GM21423 (cell line): ENCODE results near the gene STAB2.

Source experiments
- ATAC-seq: cut with Tn5 transposase; IDR thresholded peaks from one replicate; pipeline ENCODE4 v1.9.1; 2021; ENCODE audit warnings: mild to moderate bottlenecking, moderate library complexity; ENCODE audit not compliant: unreplicated experiment

Gene STAB2

DNA sequence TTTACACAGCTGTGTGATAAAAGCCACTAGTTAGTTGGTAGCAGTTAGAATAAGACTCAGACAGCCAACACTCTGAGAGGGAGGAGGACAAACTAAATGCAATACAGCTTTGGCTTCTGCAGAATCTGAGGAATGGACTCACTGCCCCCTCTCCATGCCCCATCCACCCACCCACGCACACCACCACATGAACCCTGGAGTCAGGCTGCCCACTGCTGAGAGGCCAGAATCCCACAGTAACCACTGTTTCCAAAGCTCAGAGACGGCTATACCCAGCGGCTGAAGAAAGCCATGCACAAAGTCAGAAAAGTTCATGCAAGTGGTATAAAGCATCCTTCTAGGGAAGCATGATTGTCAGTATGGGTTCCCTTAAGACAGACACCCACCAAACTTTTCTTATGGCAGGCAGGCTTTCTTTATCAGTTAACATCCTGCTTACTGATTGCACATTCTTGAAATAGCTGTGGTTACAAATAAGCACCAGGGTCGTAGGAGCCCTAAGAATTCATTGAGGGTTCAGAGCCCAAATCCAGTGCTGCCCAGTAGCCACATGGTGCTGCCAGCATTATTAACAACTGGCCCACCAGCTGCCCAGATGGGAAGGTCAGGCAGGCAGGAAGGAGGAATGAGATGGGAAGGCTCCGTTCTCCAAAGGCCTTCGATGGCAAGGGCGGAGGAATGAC, 192.5 kb downstream of the STAB2 start:
- ATAC-seq = no peak

- no peak for ATAC-seq
Observed at GRCh38 chr12:103780093-103780440, 193.0 kb downstream of the STAB2 start.

DNA sequence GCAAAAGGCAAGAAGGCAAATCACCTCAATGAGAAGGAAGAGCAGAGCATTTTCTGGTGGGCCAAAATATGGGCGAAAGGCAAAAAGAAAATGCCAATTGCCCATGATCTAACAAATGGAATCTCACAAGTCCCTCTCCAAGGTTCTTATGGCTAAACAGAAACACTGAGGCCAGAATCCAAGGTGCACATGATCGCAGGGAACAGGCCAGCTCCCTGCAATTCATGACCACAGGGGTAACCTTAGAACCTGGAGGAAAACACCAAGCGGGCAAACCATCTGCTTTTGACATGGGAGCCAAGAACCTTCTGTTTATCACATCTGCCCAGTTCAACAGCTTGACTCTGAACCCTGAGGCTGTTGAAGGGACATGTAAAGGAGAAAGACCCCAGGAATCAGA, 193.9 kb downstream of the STAB2 start:
- ATAC-seq = no peak

DNA sequence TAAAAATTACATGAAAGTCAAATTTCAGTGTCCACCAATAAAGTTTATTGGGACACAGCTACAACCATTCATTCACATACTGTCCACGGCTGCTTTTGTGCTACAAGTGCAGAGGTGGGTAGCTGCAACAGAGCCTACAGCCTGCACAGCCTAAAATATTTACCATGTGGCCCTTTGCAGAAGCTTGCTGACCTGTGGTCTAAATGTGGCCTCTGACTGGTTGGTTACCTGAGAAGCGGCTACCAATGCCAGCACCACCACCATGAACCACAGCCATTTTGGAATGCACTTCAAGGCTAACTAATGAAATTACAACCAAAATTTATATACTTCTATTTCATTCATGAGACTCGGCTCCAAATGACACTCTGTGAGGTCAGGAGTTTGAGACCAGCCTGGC, 195.3 kb downstream of the STAB2 start:
- ATAC-seq = no peak

DNA sequence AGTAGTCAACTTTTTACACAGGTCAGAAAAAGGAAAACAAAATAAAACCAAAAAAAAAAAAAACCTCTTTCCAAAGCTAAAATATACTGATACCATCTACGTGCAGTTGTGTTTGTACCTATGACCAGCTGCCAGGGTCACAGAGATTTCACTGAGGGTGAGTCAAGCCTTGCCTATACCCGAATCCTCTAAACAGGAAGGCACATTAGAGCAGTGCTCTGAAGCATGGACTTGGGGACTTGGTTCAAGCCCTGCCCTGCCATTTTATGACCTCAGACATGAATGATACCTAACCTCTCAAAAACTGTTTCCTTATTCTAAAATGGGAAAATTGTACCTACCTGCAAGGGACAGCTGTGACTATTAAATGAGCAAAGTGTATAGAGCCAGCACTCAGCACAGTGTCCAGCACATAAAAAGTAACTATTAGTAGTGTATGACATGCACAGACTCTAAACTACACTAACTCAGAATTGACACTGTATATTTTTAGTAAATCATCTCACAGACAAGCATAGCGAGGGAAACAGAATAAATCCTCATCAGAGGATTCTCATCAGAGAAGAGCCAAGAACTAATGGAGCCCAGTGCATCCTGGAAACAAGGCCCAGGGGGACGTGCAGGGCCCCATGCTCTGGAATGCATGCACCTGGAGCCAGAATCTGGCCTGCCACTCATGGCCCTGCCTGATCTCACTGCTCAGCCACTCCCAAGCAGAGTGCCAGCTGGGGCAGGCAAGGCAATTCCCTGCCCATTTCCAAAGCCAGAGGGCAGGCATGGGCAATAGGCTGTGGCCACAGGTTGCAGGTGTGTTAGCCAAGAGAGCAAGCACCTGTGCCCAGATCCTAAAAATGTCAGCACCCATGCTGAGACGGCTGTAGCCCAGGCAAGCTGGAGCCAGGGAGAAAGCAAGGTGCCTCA, 196.9 kb downstream of the STAB2 start:
- no peak for ATAC-seq

DNA sequence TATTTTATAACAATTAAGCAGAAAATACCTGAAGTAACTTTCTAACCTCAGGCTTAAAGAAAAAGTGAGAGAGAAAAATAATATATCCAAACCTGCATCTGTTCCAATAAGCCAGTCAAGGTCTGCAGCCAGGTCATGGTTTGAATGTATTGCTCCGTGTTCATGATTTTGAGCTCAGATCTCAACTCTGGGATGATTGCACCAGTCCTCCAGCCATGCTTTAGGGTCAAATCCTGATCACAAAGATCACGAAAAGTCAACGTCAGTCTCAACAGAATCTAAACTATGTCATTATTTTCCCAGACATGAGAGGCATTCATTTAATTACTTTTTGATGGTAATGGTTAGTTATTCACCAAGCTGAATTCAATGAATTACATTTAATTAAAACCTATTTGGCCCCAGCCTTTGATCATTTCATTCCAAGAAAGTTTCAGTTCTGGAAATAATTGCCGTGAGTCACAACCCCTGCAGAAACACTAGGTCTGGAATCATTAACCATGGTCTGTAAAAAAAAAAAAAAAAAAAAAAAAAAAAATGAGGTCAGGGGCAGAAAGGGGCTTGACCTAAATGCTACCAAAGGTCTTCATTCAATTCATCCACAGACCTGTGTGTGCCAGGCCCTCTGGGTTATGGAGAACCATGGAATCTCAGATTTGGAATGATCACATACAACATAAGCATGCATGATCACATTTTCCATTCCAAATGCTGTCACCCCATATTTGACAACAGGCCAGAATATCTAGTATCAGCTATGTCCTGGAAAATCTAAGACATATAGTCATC, 198.4 kb downstream of the STAB2 start:
- no peak for ATAC-seq

DNA sequence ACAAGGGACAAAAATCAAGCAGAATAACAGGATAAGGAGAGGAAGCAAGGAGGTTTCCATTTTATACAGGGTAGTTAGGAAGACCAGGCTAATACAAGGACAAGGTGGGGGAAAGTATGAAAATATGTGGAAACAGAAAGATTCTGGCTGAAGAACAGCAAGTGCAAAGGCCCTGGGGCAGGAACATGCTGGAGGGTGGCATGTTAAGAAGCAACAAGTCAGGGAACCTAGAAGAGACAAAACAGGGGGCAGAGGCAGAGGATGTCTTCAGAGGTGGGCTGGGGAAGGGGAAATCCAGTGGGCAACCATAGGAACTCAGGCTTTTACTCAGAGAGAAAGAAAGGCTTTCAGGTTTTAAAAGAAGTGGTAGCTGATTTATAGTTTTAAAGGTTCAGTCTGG, 199.1 kb downstream of the STAB2 start:
- ATAC-seq = no peak

GRCh38 chr12:103791350-103791920, 204.4 kb downstream of the STAB2 start:
- ATAC-seq = no peak

DNA sequence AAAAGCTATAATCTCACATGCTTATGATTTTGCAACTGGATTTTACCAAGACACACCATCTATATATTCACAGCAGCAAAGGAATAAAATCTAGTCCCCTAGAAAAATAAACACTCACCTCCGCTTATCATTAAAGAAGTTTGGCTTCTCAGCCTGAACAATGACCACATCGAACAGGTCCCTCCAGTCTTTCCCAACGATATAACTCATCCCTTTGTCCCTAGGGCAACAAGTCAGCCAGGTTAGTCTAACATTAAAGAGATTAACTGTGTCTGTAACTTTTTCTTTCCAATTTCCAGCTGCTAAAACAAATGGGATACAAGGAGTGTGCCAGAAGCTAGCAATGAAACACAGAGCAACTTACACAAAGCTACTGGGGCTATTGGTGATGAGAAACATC, 206.0 kb downstream of the STAB2 start:
- ATAC-seq = no peak

DNA sequence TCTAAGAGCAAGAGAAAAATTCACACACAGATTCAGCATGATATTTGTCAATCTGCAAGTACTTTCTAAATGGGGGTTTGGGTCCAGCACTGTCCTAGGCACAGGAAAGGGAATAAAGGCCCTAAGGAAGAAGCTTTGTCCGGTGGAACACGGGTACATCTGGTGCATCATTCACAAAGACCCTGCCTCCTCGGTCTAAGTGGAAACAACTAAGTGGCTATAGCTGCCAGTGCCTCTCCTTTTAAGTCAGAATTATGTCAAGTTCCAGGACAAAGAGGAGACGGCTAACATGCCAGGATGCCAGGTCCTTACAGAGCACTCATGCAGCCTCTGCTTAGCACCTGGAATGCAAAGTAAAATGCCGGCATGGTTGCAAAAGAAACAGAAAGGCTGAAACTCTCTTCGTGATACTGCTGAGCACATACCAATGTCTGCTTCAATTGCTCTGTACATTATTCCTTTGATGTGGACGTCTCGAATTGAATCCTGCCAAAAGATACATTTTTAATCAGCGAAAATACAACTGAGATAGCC, 206.5 kb downstream of the STAB2 start:
- no peak for ATAC-seq

- no peak for ATAC-seq
Observed at GRCh38 chr12:103794309-103795213, 207.5 kb downstream of the STAB2 start.

DNA sequence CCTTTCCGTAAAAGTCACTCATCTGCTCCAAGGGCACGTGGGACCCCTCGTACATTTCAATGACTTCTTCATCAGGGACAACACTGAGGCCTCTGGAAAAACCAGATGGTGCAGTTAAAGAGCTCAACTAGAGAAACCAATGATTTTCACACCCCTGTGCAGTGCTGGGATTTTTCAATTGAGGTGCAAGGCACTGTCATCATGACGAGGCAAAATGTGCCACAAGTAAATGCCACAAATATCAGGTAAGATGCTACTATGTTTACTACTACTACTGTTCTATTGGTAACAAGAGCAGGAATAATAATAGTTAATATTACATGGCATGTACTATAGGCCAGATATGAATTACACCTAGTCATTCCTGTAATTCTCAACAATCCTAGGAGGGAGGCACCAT, 211.5 kb downstream of the STAB2 start:
- no peak for ATAC-seq

GRCh38 chr12:103799504-103799856, 212.4 kb downstream of the STAB2 start:
- no peak for ATAC-seq

DNA sequence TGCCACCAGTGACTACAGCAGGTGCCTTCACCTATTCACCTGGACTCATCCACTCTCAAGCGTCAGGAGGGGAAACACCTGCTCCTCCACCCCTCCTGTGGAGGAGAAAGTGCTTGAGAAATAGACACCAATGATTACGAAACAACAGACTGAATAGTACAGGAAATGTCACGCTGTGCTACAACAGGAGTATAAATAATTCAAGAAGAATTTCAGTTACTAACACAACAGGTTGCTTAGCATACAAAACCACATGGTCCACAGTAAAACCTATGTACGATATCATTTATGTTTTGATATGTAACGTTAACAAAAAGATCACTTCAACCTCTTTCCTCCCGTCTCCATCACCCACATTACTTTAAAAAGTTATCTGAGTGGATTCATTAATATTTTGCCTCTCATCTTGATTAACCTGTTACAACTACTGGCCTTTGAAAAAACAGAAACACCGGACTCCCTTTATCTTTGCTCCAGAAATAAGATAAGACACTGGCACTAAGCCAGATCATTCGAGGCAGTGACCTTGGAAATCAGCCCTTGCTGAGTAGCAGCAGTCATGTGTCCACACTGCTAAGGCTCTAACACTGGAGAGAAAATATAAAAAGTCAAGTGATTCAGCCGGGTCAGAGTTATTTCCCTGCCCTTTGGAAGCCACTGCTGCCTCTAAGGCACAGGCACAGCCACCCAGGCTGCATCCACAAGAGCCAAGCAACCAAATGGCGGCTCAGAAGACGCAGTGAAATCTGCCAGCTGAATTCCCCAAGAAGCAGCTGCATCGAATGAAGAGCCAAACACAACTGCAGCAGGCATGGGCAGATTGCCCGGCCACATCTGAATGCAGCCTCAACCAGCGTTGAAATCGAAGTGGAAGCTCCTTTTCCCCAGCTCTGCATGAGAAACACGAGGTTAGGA, 213.0 kb downstream of the STAB2 start:
- ATAC-seq = no peak

GRCh38 chr12:103801709-103802585, 214.9 kb downstream of the STAB2 start:
- no peak for ATAC-seq

DNA sequence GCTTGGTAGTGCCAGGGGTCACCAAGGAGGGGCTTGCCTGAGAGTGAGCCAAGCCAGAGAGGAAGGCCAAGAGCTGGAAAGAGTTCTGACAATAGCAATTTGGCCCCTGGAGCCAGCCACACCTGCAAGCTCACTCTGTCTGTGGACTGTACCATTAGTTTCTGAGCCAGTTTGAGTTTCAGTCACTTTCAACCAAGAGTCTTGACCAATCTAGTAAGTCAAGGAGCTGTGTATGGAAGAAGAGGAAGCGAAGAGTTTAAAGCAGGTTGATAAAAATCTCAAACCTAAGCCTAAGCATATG, 215.5 kb downstream of the STAB2 start:
- ATAC-seq = no peak

DNA sequence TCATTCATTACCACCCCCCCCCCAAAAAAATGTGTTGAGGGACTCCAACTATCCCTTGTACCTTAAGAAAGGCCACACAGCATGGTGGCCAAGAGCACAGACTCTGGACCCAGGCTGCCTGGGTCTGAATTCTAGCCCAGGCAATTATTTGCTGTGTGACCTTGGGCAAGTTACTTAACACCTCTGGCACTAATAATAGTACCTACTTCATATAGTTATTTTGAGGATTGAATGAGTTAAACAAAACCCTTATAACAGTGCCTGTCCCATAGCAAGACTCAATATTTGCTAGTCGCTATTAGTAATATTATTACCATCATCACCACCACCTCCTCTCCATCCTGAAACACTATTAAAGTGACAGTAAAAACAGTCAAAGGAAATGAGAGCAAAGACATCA, 216.8 kb downstream of the STAB2 start:
- ATAC-seq = no peak

DNA sequence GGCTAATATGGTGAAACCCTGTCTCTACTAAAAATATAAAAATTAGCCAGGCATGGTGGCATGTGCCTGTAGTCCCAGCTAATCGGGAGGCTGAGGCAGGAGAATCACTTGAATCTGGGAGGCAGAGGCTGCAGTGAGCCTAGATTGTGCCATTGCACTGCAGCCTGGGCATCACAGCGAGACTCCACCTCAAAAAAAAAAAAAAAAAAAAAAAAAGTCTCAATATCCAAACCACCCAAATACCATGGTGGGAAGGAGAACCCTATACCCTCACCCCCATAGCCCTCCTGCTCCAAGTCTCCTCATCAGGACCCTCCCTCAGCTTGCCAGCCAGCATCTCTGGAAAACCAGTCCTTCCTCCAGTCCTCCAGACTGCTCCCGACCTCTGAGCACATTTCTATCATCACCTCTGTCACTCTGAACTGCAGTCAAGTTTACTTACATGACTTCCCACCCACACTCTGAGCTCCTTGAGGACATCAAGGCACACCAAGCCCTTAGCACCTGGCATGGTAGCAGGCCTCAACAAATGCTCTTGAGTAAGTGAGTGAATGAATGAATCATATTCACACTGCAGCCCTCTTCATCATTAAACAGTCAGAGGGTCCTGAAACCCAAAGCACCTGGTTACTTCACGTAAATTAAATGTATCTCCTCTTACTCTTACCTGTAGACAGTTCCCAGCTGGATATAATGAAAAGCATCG, 218.7 kb downstream of the STAB2 start:
- ATAC-seq = no peak
